Activated CD4-positive, alpha-beta memory T cell treated with anti-CD3 and anti-CD28 coated beads for 36 hours (primary cell): ENCODE measurements around the gene MAN1B1. TPM values are rescaled to one million over a fixed set of nuclear protein-coding genes. Genes with fewer than 3 reads are reported as not detected.
"Not testable (repeated sequence)": the region's sequence is repeated elsewhere in the genome, so short reads cannot be mapped to it uniquely, and the experiment has no call there.

ENCODE experiments used
- CTCF ChIA-PET: fragments of 350-600 bp; sonication (Branson Sonifier 250); formaldehyde crosslinking; loops from one replicate; lab custom pipeline; 2021; ENCODE audit warnings: antibody characterized with exemption, inconsistent platforms; lab: Charles Lee
- POLR2A ChIA-PET: fragments of 350-600 bp; sonication (Branson Sonifier 250); formaldehyde crosslinking; loops from one replicate; lab custom pipeline; 2021; ENCODE audit warnings: antibody characterized with exemption; lab: Charles Lee
- DNase-seq: peaks from one replicate; pipeline ENCODE4 v3.0.0-alpha.2; 2020
- H3K27ac Mint-ChIP-seq: one replicate; pipeline ENCODE4 v1.8.0; 2021; ENCODE audit warnings: mixed read lengths
- H3K27me3 Mint-ChIP-seq: one replicate; pipeline ENCODE4 v1.8.0; 2021; ENCODE audit warnings: mixed read lengths
- H3K36me3 Mint-ChIP-seq: one replicate; pipeline ENCODE4 v1.8.0; 2021; ENCODE audit warnings: mixed read lengths
- H3K4me1 Mint-ChIP-seq: one replicate; pipeline ENCODE4 v1.8.0; 2021; ENCODE audit warnings: low read depth, mixed read lengths
- H3K4me3 Mint-ChIP-seq: one replicate; pipeline ENCODE4 v1.8.0; 2021; ENCODE audit warnings: mild to moderate bottlenecking, mixed read lengths
- H3K9me3 Mint-ChIP-seq: one replicate; pipeline ENCODE4 v1.8.0; 2021; ENCODE audit warnings: mixed read lengths
- intact Hi-C: fragments of 100-400 bp; cut with micrococcal nuclease; formaldehyde crosslinking; loops from one replicate; pipeline ENCODE4 v1.15.1; 2023
- total RNA-seq, 2 experiments: library from RNA; stranded (reverse); gene quantifications; one replicate each; pipeline ENCODE4 v1.2.3, GENCODE V29; 2021

The MAN1B1 gene
- total RNA-seq, 2 experiments from 2014 or later: 32.9 to 33.1 TPM

DNA sequence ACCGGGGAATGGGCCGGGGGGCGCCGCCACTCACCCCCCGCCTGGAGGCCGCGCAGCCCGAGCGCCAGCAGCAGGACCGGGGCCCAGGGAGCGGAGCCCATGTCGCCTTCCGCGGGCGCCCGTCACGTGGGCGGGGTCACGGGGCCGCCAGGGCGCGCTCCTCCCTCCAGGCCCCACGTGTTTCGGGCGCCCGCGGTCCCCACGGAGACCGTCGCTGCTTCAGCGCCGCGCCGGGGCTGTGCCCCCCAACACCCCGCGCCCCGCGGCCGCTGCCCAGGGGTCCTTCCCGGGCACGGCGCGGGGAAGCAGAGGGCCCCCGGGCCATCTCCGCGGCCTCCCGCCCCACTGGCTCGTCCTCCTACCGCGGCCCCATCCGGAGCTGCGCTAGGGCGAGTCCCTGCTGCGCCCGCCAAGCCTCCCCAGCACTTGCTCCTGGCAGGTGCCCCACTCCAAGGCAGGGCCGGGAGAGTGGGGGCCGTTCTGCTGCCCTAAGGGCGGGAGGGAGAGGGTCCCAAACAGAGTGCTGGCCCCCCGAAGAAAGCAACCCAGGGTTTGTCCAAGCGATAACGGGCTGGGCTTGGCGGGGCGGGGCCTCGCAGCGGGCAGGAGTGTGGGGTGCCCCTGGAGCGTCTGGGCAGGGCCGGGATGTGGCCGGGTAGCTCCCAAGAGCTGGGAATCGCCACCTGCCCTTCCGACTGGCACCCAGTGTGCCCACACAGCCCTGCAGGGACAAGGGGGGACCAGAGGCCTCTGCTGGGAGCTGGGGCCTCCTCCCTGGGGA lies 28.0 kb downstream of the MAN1B1 start, which contains the start of gene DPP7:
TSS of gene DPP7 (minus strand) at position 121 of the 781 bp plus-strand sequence. CDS start at position 101, 20 bp downstream.
- peaks cover 5% of the 10 kb centered on the region for H3K36me3 Mint-ChIP-seq
- CTCF ChIA-PET: interaction anchor here (0.6 to 3.0 kb wide), 9 partner anchors 14 to 122 kb away, joined by 3 to 15 read pairs (median 3); partner anchors contain the start of genes MAN1B1, RNF224 and TPRN
- peaks cover 18% of the 10 kb centered on the region for H3K4me1 Mint-ChIP-seq
- peak within 1 kb of the TSS; percentile 70 for H3K4me3 Mint-ChIP-seq
- intact Hi-C loops: loop anchor here (1.0 kb wide), 1 partner anchor 14 kb away; no protein-coding TSS in a partner anchor
- no peaks in the 10 kb centered on the region for H3K9me3 Mint-ChIP-seq
- DNase-seq: peak; percentile 82
- POLR2A ChIA-PET: interaction anchor here (0.8 to 2.4 kb wide), 10 partner anchors 9 to 576 kb away, joined by 3 to 12 read pairs (median 4); partner anchors contain the start of genes MAN1B1, SSNA1, TPRN and TUBB4B
- no peak within 1 kb of the TSS for H3K27ac Mint-ChIP-seq
- no peaks in the 10 kb centered on the region for H3K27me3 Mint-ChIP-seq

DNA sequence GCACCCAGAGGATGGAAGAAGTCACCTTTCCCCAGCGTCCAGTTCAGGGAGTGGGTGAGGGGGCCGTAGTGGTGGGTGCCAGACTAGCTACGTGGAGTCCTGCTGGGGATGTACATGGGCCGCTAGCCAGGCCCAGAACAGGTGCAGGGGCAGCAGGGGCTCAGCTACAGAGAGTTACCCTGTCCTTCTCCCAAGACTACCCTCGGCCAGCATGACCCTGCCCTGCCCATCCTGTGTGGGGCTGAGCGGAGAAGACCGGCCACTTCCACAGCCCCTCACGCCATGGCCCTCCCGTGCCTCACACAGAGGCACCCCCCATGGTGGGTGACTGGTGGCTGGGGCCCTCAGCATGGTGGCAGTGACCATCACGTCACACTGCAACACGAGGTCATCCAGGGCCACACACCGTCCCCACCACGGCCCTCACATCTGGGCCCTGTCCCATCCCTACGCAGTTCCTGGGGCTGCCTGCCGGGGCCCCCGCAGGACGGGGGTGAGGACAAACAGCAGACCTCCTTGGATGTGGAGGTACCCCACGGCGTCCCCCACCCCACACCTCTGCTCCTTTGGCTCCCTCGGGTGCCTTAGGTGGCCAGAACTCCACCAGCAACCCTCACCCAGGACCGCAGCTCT lies 28.7 kb downstream of the MAN1B1 start:
- CTCF ChIA-PET: interaction anchor here (0.6 to 3.0 kb wide), 8 partner anchors 14 to 121 kb away, joined by 3 to 15 read pairs (median 4); partner anchors contain the start of genes MAN1B1, RNF224 and TPRN
- no peaks in the 10 kb centered on the region for H3K27me3 Mint-ChIP-seq
- H3K36me3 Mint-ChIP-seq: peaks cover 5% of the 10 kb centered on the region
- no peaks in the 10 kb centered on the region for H3K9me3 Mint-ChIP-seq
- intact Hi-C loops: no loop called here
- no peak for DNase-seq
- POLR2A ChIA-PET: interaction anchor here (0.6 to 2.4 kb wide), 9 partner anchors 8 to 576 kb away, joined by 3 to 12 read pairs (median 4); partner anchors contain the start of genes MAN1B1, SSNA1 and TUBB4B
- no peak overlapping the region for H3K27ac Mint-ChIP-seq
- peaks cover 18% of the 10 kb centered on the region for H3K4me1 Mint-ChIP-seq
- no peak overlapping the region for H3K4me3 Mint-ChIP-seq

DNA sequence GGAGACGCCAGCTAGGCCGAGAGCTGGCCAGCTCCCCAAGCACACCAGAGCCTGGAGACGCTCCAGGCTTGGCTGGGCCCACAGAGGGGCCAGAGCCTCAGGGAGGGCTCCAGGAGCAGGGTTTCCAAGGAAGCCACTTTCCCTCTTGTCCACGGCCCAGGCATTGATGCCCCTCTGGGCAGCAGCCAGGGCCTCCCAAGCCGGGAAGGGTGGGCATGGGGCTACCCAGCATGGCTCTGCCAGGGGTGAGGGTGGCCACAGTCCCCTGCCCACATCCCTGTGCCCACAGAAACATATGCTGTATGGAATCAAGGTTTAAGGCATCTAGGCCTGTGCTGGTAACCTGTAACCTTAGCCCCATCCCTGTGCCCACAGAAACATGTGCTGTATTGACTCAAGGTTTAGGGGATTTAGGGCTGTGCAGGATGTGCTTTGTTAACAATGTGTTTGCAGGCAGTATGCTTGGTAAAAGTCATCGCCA lies 29.3 kb downstream of the MAN1B1 start:
- Mint-ChIP-seq H3K36me3 (peaks cover 2% of the 10 kb centered on the region), H3K27me3 (no peaks in the 10 kb centered on the region), H3K27ac (no peak overlapping the region), H3K4me1 (peaks cover 16% of the 10 kb centered on the region), H3K9me3 (no peaks in the 10 kb centered on the region), H3K4me3 (no peak overlapping the region)
- no peak for DNase-seq
- CTCF ChIA-PET: interaction anchor here (1.3 kb wide), 1 partner anchor 121 kb away, joined by 9 read pairs; no protein-coding TSS in a partner anchor
- intact Hi-C loops: no loop called here
- POLR2A ChIA-PET: interaction anchor here (0.6 kb wide), 1 partner anchor 12 kb away, joined by 3 read pairs; no protein-coding TSS in a partner anchor

DNA sequence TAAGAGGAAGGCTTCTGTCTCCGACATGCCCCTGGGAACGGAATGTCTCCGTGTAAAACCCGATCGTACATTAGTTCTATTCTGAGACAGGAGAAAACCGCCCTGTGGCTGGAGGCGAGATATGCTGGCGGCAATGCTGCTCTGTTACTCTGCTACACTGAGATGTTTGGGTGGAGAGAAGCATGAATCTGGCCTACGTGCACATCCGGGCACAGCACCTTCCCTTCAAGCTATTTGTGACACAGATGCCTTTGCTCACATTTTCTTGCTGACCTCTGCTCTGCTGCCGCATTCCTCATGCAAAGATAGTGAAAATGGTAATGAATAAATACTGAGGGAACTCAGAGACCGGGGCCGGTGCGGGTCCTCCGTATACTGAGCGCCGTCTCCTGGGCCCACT lies 29.9 kb downstream of the MAN1B1 start:
- H3K4me1 Mint-ChIP-seq: peaks cover 16% of the 10 kb centered on the region
- no peak overlapping the region for H3K27ac Mint-ChIP-seq
- no peak overlapping the region for H3K4me3 Mint-ChIP-seq
- intact Hi-C loops: no loop called here
- no peaks in the 10 kb centered on the region for H3K9me3 Mint-ChIP-seq
- CTCF ChIA-PET: interaction anchor here (2.2 kb wide), 1 partner anchor 126 kb away, joined by 4 read pairs; no protein-coding TSS in a partner anchor
- DNase-seq: no peak
- H3K36me3 Mint-ChIP-seq: no peaks in the 10 kb centered on the region
- H3K27me3 Mint-ChIP-seq: no peaks in the 10 kb centered on the region
- POLR2A ChIA-PET: no interaction called here

DNA sequence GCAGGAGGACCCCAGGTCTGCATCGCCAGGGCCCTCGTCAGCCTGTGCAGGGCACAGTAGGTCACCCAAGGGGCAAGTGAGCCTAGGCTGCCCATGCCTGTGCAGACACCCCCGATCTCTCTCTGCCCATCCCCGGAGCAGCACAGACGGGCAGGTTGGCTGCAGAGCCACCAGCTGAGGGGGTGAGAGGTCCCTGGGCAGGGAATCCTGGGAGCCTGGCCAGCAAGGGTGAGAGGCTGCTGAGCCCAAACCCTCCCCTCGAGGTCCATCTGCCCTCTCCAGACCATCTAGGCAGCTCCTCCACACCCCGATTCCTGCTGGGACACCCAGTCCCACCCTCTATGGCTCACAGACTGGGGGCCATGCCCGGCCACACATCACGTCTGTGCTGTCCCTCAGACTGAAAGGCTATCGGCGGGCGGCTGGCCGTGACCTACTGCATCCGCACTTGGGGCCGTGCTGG lies 30.5 kb downstream of the MAN1B1 start:
- Mint-ChIP-seq H3K27ac (no peak overlapping the region), H3K4me1 (peaks cover 16% of the 10 kb centered on the region), H3K36me3 (no peaks in the 10 kb centered on the region), H3K4me3 (no peak overlapping the region), H3K9me3 (no peaks in the 10 kb centered on the region), H3K27me3 (no peaks in the 10 kb centered on the region)
- POLR2A ChIA-PET: no interaction called here
- no peak for DNase-seq
- CTCF ChIA-PET: interaction anchor here (2.0 to 2.2 kb wide), 2 partner anchors 110 to 125 kb away, joined by 4 to 16 read pairs; partner anchors contain the start of gene RNF224
- intact Hi-C loops: no loop called here

DNA sequence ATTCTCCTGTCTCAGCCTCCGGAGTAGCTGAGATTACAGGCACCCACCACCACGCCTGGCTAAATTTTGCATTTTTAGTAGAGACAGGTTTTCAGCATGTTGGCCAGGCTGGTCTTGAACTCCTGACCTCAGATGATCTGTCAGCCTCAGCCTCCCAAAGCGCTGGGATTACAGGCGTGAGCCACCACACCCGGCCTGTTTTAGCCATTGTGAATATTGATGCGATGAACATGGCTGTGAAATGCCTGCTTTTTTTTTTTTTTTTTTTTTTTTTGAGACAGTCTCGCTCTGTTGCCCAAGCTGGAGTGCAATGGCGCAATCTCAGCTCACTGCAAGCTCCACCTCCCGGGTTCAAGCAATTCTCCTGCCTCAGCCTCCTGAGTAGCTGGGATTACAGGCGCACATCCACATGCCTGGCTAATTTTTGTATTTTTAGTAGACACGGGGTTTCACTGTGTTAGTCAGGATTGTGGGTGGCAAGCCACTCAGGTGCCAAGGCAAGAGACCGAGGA lies 31.4 kb downstream of the MAN1B1 start:
- intact Hi-C loops: loop anchor here (1.0 kb wide), 1 partner anchor 105 kb away; no protein-coding TSS in a partner anchor

DNA sequence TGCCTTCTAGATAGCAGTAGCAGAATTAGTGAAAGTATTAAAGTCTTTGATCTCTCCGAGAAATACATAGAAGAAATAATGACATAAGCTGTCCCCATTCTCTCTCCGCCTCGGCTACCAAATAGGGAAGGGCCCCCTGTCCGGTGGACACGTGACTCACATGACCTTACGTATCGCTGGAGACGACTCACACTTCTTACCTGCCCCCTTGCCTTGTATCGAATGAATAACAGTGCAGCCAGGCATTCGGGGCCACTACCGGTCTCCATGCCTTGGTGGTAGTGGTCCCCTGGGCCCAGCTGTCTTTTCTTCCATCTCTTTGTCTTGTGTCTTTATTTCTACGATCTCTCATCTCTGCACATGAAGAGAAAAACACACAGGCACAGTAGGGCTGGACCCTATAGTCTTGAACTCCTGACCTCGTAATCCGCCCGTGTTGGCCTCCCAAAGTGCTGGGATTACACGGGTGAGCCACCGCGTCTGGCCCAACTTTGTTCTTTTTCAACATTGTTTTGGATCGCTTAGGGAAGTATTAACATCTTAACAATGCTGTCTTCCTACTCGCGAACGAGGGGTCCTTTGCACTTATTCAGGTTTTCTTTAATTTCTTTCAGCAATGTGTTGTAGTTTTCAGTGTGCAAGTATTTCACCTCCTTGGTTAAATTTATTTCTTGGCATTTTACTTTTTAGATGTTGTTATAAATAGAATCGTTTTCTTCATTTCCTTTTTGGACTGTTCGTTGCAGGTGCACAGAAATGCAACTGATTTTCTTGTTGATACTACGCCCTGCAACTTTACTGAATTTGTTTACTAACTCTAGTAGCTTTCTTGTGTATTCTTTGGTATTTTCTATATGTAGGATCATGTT lies 35.4 kb downstream of the MAN1B1 start:
- H3K27ac Mint-ChIP-seq, H3K36me3 Mint-ChIP-seq, H3K27me3 Mint-ChIP-seq, H3K4me3 Mint-ChIP-seq, intact Hi-C loops, H3K9me3 Mint-ChIP-seq, DNase-seq, POLR2A ChIA-PET: not testable (repeated sequence)
- peaks cover 16% of the 10 kb centered on the region for H3K4me1 Mint-ChIP-seq
- CTCF ChIA-PET: interaction anchor here (0.9 to 2.4 kb wide), 4 partner anchors 26 to 105 kb away, joined by 3 to 5 read pairs (median 4); partner anchors contain the start of gene RNF224

More for the DNA sequence above, 31.4 kb downstream of the MAN1B1 start:
- peaks cover 11% of the 10 kb centered on the region for H3K4me1 Mint-ChIP-seq
- not testable (repeated sequence) for H3K36me3 Mint-ChIP-seq, DNase-seq, H3K27me3 Mint-ChIP-seq, H3K9me3 Mint-ChIP-seq, H3K4me3 Mint-ChIP-seq, H3K27ac Mint-ChIP-seq
- CTCF ChIA-PET: interaction anchor here (0.7 to 2.8 kb wide), 7 partner anchors 12 to 216 kb away, joined by 3 to 22 read pairs (median 4); partner anchors contain the start of gene RNF224
- POLR2A ChIA-PET: interaction anchor here (1.2 kb wide), 1 partner anchor 122 kb away, joined by 3 read pairs; the partner anchor contains the start of gene TUBB4B

DNA sequence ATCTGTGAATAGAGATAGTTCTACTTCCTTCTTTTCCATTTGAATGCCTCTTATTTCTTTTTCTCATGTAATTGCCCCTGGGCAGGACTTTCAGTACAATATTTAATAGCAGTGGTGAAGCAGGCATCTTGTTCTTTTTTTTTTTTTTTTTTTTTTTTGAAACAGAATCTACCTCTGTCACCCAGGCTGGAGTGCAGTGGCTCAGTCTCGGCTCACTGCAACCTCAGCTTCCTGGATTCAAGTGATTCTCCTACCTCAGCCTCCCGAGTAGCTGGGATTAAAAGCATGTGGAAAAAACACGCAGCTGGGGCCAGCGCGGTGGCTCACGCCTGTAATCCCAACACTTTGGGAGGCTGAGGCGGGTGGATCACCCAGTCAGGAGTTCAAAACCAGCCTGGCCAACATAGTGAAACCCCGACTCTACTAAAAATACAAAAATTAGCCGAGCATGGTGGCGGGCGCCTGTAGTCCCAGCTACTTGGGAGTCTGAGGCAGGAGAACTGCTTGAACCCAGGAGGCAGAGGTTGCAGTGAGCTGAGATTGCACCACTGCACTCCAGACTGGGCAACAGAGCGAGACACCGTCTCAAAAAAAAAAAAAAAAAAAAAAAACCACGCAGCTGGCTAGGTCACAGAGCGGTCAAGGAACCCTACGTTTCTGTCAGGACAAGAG lies 36.1 kb downstream of the MAN1B1 start:
- H3K4me3 Mint-ChIP-seq, H3K36me3 Mint-ChIP-seq, H3K27ac Mint-ChIP-seq, intact Hi-C loops, DNase-seq, H3K27me3 Mint-ChIP-seq, H3K9me3 Mint-ChIP-seq: not testable (repeated sequence)
- CTCF ChIA-PET: interaction anchor here (0.9 to 2.4 kb wide), 4 partner anchors 27 to 104 kb away, joined by 3 to 5 read pairs (median 4); partner anchors contain the start of gene RNF224
- peaks cover 19% of the 10 kb centered on the region for H3K4me1 Mint-ChIP-seq
- POLR2A ChIA-PET: interaction anchor here (1.1 kb wide), 1 partner anchor 8 kb away, joined by 3 read pairs; the partner anchor contains the start of gene DPP7

DNA sequence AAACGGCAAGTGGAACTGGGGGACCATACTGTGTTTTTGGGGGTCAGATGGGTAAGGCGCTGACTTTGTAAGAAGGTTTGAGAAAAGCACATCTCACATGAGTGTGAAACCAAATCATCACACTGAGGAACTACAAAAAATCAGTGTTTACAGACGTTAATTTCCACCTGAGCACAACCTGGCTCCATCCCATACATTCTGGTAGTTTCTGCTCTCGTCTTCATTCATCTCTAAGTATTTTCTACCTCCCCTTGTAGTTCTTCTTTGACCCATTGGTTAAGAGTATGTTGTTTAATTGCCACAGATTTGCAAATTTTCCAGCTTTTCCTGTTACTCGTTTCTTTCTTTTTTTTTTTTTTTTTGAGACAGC lies 36.7 kb downstream of the MAN1B1 start:
- peaks cover 23% of the 10 kb centered on the region for H3K4me1 Mint-ChIP-seq
- peaks cover 2% of the 10 kb centered on the region for H3K36me3 Mint-ChIP-seq
- no peak overlapping the region for H3K4me3 Mint-ChIP-seq
- H3K27me3 Mint-ChIP-seq: no peaks in the 10 kb centered on the region
- CTCF ChIA-PET: interaction anchor here (1.2 to 2.4 kb wide), 4 partner anchors 28 to 113 kb away, joined by 3 to 5 read pairs (median 4); partner anchors contain the start of gene RNF224
- H3K27ac Mint-ChIP-seq: no peak overlapping the region
- POLR2A ChIA-PET: interaction anchor here (1.1 kb wide), 1 partner anchor 9 kb away, joined by 3 read pairs; the partner anchor contains the start of gene DPP7
- no peak for DNase-seq
- no peaks in the 10 kb centered on the region for H3K9me3 Mint-ChIP-seq
- intact Hi-C loops: no loop called here

DNA sequence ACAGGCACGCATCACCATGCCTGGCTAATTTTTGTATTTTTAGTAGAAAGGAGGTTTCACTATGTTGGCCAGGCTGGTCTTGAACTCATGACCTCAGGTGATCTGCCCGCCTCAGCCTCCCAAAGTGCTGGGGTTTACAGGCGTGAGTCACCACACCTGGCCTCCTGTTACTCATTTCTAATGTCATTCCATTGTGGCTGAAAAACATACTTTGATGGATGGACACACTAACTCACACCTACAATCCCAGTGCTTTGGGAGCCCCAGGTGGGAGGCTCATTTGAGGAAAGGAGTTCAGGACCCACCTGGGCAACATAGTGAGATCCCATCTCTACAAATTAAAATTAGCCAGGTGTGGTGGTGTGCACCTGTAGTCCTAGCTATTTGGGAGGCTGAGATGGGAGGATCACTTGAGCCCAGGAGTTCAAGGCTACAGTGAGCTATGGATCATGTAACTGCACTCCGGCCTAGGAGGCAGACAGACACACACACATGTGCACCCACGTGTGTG lies 37.2 kb downstream of the MAN1B1 start:
- H3K4me1 Mint-ChIP-seq: peaks cover 23% of the 10 kb centered on the region
- H3K36me3 Mint-ChIP-seq, H3K9me3 Mint-ChIP-seq, H3K27ac Mint-ChIP-seq, H3K4me3 Mint-ChIP-seq, DNase-seq, H3K27me3 Mint-ChIP-seq, intact Hi-C loops: not testable (repeated sequence)
- ChIA-PET CTCF (interaction anchor here (1.5 kb wide), 2 partner anchors 28 to 113 kb away, joined by 3 to 4 read pairs; no protein-coding TSS in a partner anchor), POLR2A (interaction anchor here (1.1 kb wide), 1 partner anchor 9 kb away, joined by 3 read pairs; the partner anchor contains the start of gene DPP7)
